ENCODE measurements around the gene RHBDD3. TPM values are rescaled to one million over a fixed set of nuclear protein-coding genes. Genes with fewer than 3 reads are reported as not detected.
A peak's percentile ranks its signal among the peaks of the same experiment; 100 is the strongest.

RHBDD3 gene
- total and polyA plus RNA-seq, 2 of the 4 experiments (the other 2 are of a cell fraction): 5.7 to 21.5 TPM

DNA sequence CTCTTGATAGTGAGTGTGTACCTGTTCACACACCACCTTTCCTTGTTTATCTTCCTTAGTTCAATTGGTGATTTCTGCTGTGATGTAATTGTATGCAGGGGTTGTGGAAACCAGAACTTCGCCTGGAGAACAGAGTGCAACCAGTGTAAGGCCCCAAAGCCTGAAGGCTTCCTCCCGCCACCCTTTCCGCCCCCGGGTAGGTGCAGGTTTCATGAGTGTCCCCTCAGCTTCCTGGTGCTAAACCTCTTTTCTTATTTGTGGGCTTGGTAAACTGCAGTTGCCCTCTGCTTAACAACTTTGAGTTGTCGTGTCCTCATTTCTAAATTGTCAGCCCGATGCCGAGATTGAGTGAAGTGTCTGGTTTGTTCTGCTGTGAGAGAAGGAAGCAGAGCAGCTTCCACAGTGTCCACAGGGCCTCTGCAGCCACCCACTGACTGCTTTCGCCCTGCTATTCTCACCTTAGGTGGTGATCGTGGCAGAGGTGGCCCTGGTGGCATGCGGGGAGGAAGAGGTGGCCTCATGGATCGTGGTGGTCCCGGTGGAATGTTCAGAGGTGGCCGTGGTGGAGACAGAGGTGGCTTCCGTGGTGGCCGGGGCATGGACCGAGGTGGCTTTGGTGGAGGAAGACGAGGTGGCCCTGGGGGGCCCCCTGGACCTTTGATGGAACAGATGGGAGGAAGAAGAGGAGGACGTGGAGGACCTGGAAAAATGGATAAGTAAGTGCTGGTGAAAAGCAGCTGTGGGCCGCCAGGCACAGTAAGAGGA is 31.5 kb upstream of the RHBDD3 start:
- H2BK5ac ChIP-seq (ENCODE audit: low read depth, low read length, poor library complexity, severe bottlenecking): no peak overlapping the region
- H4K8ac ChIP-seq (ENCODE audit: low read depth in 2 of 2, low read length in 2 of 2): no peak overlapping the region
- TF ChIP-seq MAFK (IDR thresholded peaks at IDR 0.05; ENCODE audit: low read depth, low read length) (no peak), SMC3 (IDR thresholded peaks at IDR 0.05; ENCODE audit: low read depth, low read length) (no peak), RAD21 (IDR thresholded peaks at IDR 0.05; ENCODE audit: low read length) (no peak), CEBPB (IDR thresholded peaks at IDR 0.05; ENCODE audit: low read depth, low read length) (no peak), POLR2A (IDR thresholded peaks at IDR 0.05; ENCODE audit: low read depth, low read length) (no peak), CHD1 (IDR thresholded peaks at IDR 0.05; ENCODE audit: low read depth, low read length) (no peak), MAZ (IDR thresholded peaks at IDR 0.05; ENCODE audit: borderline replicate concordance, low read depth, low read length) (no peak), FOS (IDR thresholded peaks at IDR 0.05; ENCODE audit: low read depth, low read length) (no peak)
- no peak overlapping the region for H2BK15ac ChIP-seq (ENCODE audit: low read depth, low read length)
- H3K18ac ChIP-seq (ENCODE audit: low read depth, low read length): no peak overlapping the region
- H3K56ac ChIP-seq (ENCODE audit: extremely low read depth, insufficient read depth, low read length): no peak overlapping the region
- in situ Hi-C loops (cut with MboI; ENCODE audit: low sequenced_read_pairs): no loop called here
- no peak overlapping the region for H3K23ac ChIP-seq (ENCODE audit: low read depth, low read length)
- H2BK120ac ChIP-seq (ENCODE audit: low read depth, low read length): no peak overlapping the region
- no peak overlapping the region for H3K4ac ChIP-seq (ENCODE audit: low read depth, low read length)
- ATAC-seq (ENCODE audit: low read depth): no peak
- no peak overlapping the region for H3K27ac ChIP-seq (ENCODE audit: insufficient read depth, low read length)
- peaks cover 63% of the 10 kb centered on the region for H3K36me3 ChIP-seq (ENCODE audit: control insufficient read depth, insufficient read depth, low read length)
- no peak for DNase-seq
- no peak overlapping the region for H2AK5ac ChIP-seq (ENCODE audit: low read depth, low read length)
- H3K9me3 ChIP-seq (ENCODE audit: control insufficient read depth, insufficient read depth, low read length): no peaks in the 10 kb centered on the region
- ChIA-PET CTCF (no interaction called here), POLR2A (ENCODE audit: unreplicated experiment) (no interaction called here)
- peaks cover 43% of the 10 kb centered on the region for H4K20me1 ChIP-seq (ENCODE audit: insufficient read depth, low read length)
- WGBS, 2 experiments (ENCODE audit: extremely low coverage in 2 of 2, insufficient read length in 1 of 2): 89% methylated on average over 12 of the region's 19 CpGs; no CpG with 5 or more reads in 1 of the 2 experiments
- peaks cover 22 to 32% of the 10 kb centered on the region in 2 experiments for H3K79me1 ChIP-seq (ENCODE audit: low read depth in 1 of 2, low read length in 2 of 2)
- H3K27me3 ChIP-seq (ENCODE audit: control insufficient read depth, insufficient read depth, low read length): no peaks in the 10 kb centered on the region
- H4K5ac ChIP-seq (ENCODE audit: low read depth, low read length): no peak overlapping the region
- H3K9me1 ChIP-seq (ENCODE audit: insufficient read depth, low read length): peaks cover 10% of the 10 kb centered on the region
- H2BK20ac ChIP-seq (ENCODE audit: low read depth, low read length): no peak overlapping the region
- no peak overlapping the region for H4K91ac ChIP-seq (ENCODE audit: insufficient read depth, low read depth, low read length)
- no peak overlapping the region for H3K4me2 ChIP-seq (ENCODE audit: low read depth, low read length)
- H2AK9ac ChIP-seq (replicated peaks; ENCODE audit: low read depth, low read length, poor library complexity): peak overlapping the region; percentile 26
- no peaks in the 10 kb centered on the region; the same call in 1 of the 2 replicates for H3K4me1 ChIP-seq (ENCODE audit: control insufficient read depth, insufficient read depth, low read length)
- H2AFZ ChIP-seq (replicated peaks; ENCODE audit: low read length, poor library complexity): no peak overlapping the region
- no peak overlapping the region for H3K4me3 ChIP-seq (ENCODE audit: insufficient read depth, low read depth, low read length)
- no TSS peak for BruUV-seq (replicated peaks)
- no peak overlapping the region for H3K14ac ChIP-seq (replicated peaks; ENCODE audit: low read depth, low read length)
- intact Hi-C loops (cut with micrococcal nuclease): no loop called here
- dilution Hi-C loops (cut with HindIII; ENCODE audit: low sequenced_read_pairs, unreplicated experiment): no loop called here
- no peak overlapping the region for H3K9ac ChIP-seq (ENCODE audit: low read depth, low read length)

Measured in IMR-90 (cell line).